SW 1271 (cell line): Measurements from ENCODE around the gene TMEFF1.

ENCODE experiments used
- DNase-seq, 2 experiments: peaks; one replicate each; lab custom pipeline; 2025; lab: John Stamatoyannopoulos, UW

The TMEFF1 gene

GRCh38 chr9:100448266-100448665 lies 24.7 kb upstream of the TMEFF1 start:
- DNase-seq, result no peak

- DNase-seq, result no peak
Observed at GRCh38 chr9:100449420-100449819, 23.5 kb upstream of the TMEFF1 start.

- no peak for DNase-seq
Observed at GRCh38 chr9:100452894-100453293, 20.1 kb upstream of the TMEFF1 start.

- DNase-seq, result no peak
Observed at GRCh38 chr9:100455470-100455869, 17.5 kb upstream of the TMEFF1 start.

- no peak for DNase-seq
Observed at GRCh38 chr9:100457517-100457916, 15.4 kb upstream of the TMEFF1 start.

- no peak for DNase-seq
Observed at GRCh38 chr9:100459963-100460362, 13.0 kb upstream of the TMEFF1 start.

- no peak for DNase-seq
Observed at GRCh38 chr9:100465274-100465673, 7.7 kb upstream of the TMEFF1 start.

- DNase-seq, result no peak
Observed at GRCh38 chr9:100465761-100466160, 7.2 kb upstream of the TMEFF1 start.

GRCh38 chr9:100466171-100466828 lies 6.6 kb upstream of the TMEFF1 start:
- no peak for DNase-seq

- no peak for DNase-seq
Observed at GRCh38 chr9:100466829-100467221, 6.1 kb upstream of the TMEFF1 start.

- no peak for DNase-seq
Observed at GRCh38 chr9:100468041-100468440, 4.9 kb upstream of the TMEFF1 start.

- no peak for DNase-seq
Observed at GRCh38 chr9:100472268-100472667, 681 bp upstream of the TMEFF1 start.

- no peak for DNase-seq
Observed at GRCh38 chr9:100473276-100474081, 530 bp downstream of the TMEFF1 start.

- no peak for DNase-seq
Observed at GRCh38 chr9:100474082-100474923, 1.4 kb downstream of the TMEFF1 start.

GRCh38 chr9:100474924-100475276 lies 2.0 kb downstream of the TMEFF1 start:
- DNase-seq, result no peak

GRCh38 chr9:100477241-100477640 lies 4.3 kb downstream of the TMEFF1 start:
- no peak for DNase-seq

- DNase-seq, result no peak
Observed at GRCh38 chr9:100478192-100478591, 5.2 kb downstream of the TMEFF1 start.

GRCh38 chr9:100479820-100480219 lies 6.9 kb downstream of the TMEFF1 start:
- no peak for DNase-seq

- DNase-seq, result no peak
Observed at GRCh38 chr9:100485196-100485595, 12.2 kb downstream of the TMEFF1 start.

- no peak for DNase-seq
Observed at GRCh38 chr9:100486479-100487176, 13.7 kb downstream of the TMEFF1 start.

GRCh38 chr9:100488177-100488576 lies 15.2 kb downstream of the TMEFF1 start:
- no peak for DNase-seq

- DNase-seq, result no peak
Observed at GRCh38 chr9:100489836-100490235, 16.9 kb downstream of the TMEFF1 start.
